Activated CD8-positive, alpha-beta T cell treated with anti-CD3 and anti-CD28 coated beads for 36 hours (primary cell): Measurements from ENCODE around the gene GSPT1. TPM values are rescaled to one million over a fixed set of nuclear protein-coding genes. Genes with fewer than 3 reads are reported as not detected.

ENCODE experiments used
- ATAC-seq: fragments of 200-7000 bp; cut with Tn5 transposase; one replicate; pipeline ENCODE4 v1.10.0; 2021; ENCODE audit warnings: mild to moderate bottlenecking, moderate library complexity
- CTCF ChIA-PET: fragments of 350-600 bp; sonication (Branson Sonifier 250); formaldehyde crosslinking; loops from one replicate; lab custom pipeline; 2021; ENCODE audit warnings: antibody characterized with exemption; lab: Charles Lee
- POLR2A ChIA-PET: fragments of 350-600 bp; sonication (Branson Sonifier 250); formaldehyde crosslinking; loops from one replicate; lab custom pipeline; 2021; ENCODE audit warnings: antibody characterized with exemption; lab: Charles Lee
- DNase-seq: peaks from one replicate; pipeline ENCODE4 v3.0.0-alpha.2; 2020
- H3K27ac Mint-ChIP-seq: one replicate; pipeline ENCODE4 v1.8.0; 2021; ENCODE audit warnings: mild to moderate bottlenecking, mixed read lengths
- H3K27me3 Mint-ChIP-seq: one replicate; pipeline ENCODE4 v1.8.0; 2021; ENCODE audit warnings: mixed read lengths
- H3K36me3 Mint-ChIP-seq: one replicate; pipeline ENCODE4 v1.8.0; 2021; ENCODE audit warnings: low read depth, mixed read lengths
- H3K4me1 Mint-ChIP-seq: one replicate; pipeline ENCODE4 v1.8.0; 2021; ENCODE audit warnings: low read depth, mixed read lengths
- H3K4me3 Mint-ChIP-seq: one replicate; pipeline ENCODE4 v1.8.0; 2021; ENCODE audit warnings: mild to moderate bottlenecking, moderate library complexity, mixed read lengths
- H3K9me3 Mint-ChIP-seq: one replicate; pipeline ENCODE4 v1.8.0; 2021; ENCODE audit warnings: mixed read lengths
- intact Hi-C: fragments of 100-400 bp; cut with micrococcal nuclease; formaldehyde crosslinking; loops from one replicate; pipeline ENCODE4 v1.10.0; 2022
- total RNA-seq, 2 experiments: library from RNA; stranded (reverse); gene quantifications; one replicate each; pipeline ENCODE4 v1.2.3, GENCODE V29; 2021
- TF ChIP-seq, protein P1 (sequence below): fragments of 200-600 bp; IDR thresholded peaks from one replicate; pipeline ENCODE4 v1.8.0; 2022; ENCODE audit warnings: antibody characterized with exemption, mild to moderate bottlenecking

The GSPT1 gene
- total RNA-seq, 2 experiments from 2014 or later = 202 to 204 TPM

DNA sequence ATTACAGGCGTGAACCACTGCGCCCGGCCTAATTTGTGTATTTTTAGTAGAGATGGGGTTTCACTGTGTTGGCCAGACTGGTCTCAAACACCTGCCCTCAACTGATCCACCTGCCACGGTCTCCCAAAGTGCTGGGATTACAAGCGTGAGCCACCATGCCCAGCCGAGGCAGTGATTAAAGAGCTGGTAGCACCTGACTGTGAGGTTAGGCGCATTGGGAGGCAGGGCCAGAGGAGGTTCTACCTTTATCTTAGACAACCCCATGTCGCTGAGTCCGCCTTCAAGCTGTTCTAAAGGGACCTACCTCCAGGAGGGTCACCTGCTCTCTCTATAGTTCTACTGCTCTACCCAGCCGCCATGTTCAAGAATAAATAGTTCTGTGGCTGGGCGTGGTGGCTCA lies 72.5 kb downstream of the GSPT1 start:
- Mint-ChIP-seq H3K27me3 (no peaks in the 10 kb centered on the region), H3K9me3 (no peaks in the 10 kb centered on the region), H3K27ac (no peak overlapping the region), H3K36me3 (peaks cover 58% of the 10 kb centered on the region), H3K4me3 (no peak overlapping the region), H3K4me1 (peaks cover 24% of the 10 kb centered on the region)
- TF ChIP-seq, protein P1, sequence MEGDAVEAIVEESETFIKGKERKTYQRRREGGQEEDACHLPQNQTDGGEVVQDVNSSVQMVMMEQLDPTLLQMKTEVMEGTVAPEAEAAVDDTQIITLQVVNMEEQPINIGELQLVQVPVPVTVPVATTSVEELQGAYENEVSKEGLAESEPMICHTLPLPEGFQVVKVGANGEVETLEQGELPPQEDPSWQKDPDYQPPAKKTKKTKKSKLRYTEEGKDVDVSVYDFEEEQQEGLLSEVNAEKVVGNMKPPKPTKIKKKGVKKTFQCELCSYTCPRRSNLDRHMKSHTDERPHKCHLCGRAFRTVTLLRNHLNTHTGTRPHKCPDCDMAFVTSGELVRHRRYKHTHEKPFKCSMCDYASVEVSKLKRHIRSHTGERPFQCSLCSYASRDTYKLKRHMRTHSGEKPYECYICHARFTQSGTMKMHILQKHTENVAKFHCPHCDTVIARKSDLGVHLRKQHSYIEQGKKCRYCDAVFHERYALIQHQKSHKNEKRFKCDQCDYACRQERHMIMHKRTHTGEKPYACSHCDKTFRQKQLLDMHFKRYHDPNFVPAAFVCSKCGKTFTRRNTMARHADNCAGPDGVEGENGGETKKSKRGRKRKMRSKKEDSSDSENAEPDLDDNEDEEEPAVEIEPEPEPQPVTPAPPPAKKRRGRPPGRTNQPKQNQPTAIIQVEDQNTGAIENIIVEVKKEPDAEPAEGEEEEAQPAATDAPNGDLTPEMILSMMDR = no peak
- ATAC-seq (no peak), DNase-seq (no peak)
- ChIA-PET CTCF (no interaction called here), POLR2A (interaction anchor here (0.6 to 1.2 kb wide), 3 partner anchors 9 to 70 kb away, joined by 3 to 7 read pairs (median 4); no protein-coding TSS in a partner anchor)
- intact Hi-C loops = no loop called here

DNA sequence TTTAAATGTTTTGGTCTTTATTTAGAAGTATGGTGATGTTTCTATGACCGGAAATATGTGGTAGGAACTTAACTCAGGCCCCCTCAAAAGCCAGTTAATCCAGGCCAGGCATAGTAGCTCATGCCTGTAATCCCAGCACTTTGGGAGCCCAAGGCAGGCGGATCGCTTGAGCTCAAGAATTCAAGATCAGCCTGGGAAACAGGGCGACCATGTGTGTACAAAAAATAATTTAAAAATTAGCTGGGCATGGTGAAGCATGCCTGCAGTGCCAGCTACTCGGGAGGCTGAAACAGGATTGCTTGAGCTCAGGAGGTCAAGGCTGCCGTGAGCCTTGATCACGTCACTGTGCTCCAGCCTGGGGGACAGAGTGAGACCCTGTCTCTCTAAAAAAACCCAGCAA lies 74.7 kb downstream of the GSPT1 start:
- DNase-seq (no peak), ATAC-seq (no peak)
- Mint-ChIP-seq H3K4me3 (no peak overlapping the region), H3K27me3 (no peaks in the 10 kb centered on the region), H3K9me3 (no peaks in the 10 kb centered on the region), H3K27ac (no peak overlapping the region), H3K4me1 (peaks cover 12% of the 10 kb centered on the region), H3K36me3 (peaks cover 63% of the 10 kb centered on the region)
- CTCF ChIA-PET = interaction anchor here (1.0 kb wide), 2 partner anchors 67 to 227 kb away, joined by 3 to 4 read pairs; no protein-coding TSS in a partner anchor
- TF ChIP-seq, protein P1 = no peak
- intact Hi-C loops = no loop called here
- POLR2A ChIA-PET = interaction anchor here (1.1 to 4.5 kb wide), 2 partner anchors 10 to 161 kb away, joined by 3 to 21 read pairs; partner anchors contain the start of gene RSL1D1

DNA sequence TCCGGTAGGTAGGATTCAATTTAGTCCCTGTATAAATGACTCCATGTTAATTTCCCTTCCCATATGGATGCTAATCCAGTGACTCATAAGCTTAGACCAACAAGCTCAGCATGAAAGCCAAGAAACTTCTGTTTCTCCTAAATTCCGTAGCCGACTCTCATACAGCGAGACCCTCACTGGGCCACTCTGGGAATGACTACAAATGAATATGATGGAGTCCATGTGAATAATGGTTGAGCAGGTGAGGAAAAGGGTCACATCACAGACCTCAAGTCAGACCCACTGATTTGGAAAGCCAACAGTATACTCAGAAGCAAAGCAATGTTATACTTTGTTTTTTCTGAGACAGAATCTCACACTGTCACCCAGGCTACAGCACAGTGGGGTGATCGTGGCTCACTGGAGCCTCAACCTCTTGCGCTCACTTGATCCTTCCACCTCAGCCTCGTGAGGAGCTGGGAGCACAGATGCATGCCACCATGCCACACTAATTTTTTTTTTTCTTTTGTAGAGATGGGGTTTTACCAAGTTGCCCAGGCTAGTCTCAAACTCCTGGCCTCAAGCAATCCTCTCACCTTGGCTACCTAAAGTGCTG lies 79.0 kb downstream of the GSPT1 start:
- DNase-seq (no peak), ATAC-seq (no peak)
- no peaks in the 10 kb centered on the region for H3K9me3 Mint-ChIP-seq
- no peaks in the 10 kb centered on the region for H3K27me3 Mint-ChIP-seq
- H3K4me3 Mint-ChIP-seq = no peak overlapping the region
- H3K36me3 Mint-ChIP-seq = peaks cover 38% of the 10 kb centered on the region
- ChIA-PET CTCF (interaction anchor here (1.5 kb wide), 1 partner anchor 9 kb away, joined by 3 read pairs; no protein-coding TSS in a partner anchor), POLR2A (no interaction called here)
- intact Hi-C loops = no loop called here
- H3K4me1 Mint-ChIP-seq = no peaks in the 10 kb centered on the region
- H3K27ac Mint-ChIP-seq = no peak overlapping the region
- TF ChIP-seq, protein P1 = no peak

DNA sequence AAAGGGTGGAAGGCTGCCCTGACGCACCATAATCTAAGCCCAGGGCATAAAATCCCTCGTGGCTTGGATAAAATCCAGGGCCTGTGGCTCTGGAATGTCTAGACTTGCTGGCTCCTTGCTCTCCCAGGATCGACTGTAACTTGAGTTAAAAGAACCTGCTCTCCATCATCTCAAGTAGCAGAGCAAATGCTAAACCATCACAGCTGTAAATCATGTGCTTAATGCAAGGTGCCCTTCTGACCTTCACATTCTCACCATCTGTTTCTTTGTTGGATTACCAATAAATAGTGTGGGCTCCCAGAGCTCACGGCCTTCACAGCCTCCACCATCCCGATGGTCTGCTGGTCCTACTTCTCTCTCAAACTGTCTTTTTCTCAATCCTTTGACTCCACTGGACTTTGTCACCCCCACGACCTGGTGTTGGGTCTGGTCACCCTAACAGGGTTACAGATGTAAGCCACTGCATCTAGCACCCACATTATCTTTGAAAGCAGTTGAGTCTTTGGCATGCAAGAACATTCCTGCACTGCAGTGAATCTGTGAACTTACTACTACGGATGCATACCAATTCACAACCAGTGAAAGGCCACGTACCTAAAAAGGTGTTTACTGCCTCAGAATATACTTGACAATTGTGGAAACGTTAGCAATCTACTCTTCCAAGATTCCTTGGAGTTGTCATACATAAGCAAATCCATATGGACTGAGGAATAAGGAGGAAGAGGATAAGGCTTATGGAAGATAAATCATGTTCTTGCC lies 79.7 kb downstream of the GSPT1 start:
- no peak for DNase-seq
- H3K4me1 Mint-ChIP-seq = no peaks in the 10 kb centered on the region
- CTCF ChIA-PET = interaction anchor here (1.5 kb wide), 1 partner anchor 8 kb away, joined by 3 read pairs; no protein-coding TSS in a partner anchor
- TF ChIP-seq, protein P1 = no peak
- ATAC-seq = no peak
- no peak overlapping the region for H3K27ac Mint-ChIP-seq
- no peak overlapping the region for H3K4me3 Mint-ChIP-seq
- POLR2A ChIA-PET = no interaction called here
- peaks cover 34% of the 10 kb centered on the region for H3K36me3 Mint-ChIP-seq
- H3K27me3 Mint-ChIP-seq = no peaks in the 10 kb centered on the region
- intact Hi-C loops = no loop called here
- H3K9me3 Mint-ChIP-seq = no peaks in the 10 kb centered on the region
